Stimulated activated CD8-positive, alpha-beta memory T cell treated with anti-CD3 and anti-CD28 coated beads, Interleukin-12 subunit alpha, Interleukin-12 subunit beta, amount 100 ng/mL, for 1 hour (primary cell): ENCODE results near the gene RCCD1.

Experiments used
- DNase-seq: peaks from one replicate; pipeline ENCODE4 v3.0.0-alpha.2; 2020; ENCODE audit warnings: low read depth

The RCCD1 gene

GRCh38 chr15:90942354-90943120 is 12.1 kb upstream of the RCCD1 start:
- no peak for DNase-seq

GRCh38 chr15:90945091-90945490 is 9.6 kb upstream of the RCCD1 start:
- no peak for DNase-seq

GRCh38 chr15:90946538-90946937 is 8.1 kb upstream of the RCCD1 start:
- no peak for DNase-seq

GRCh38 chr15:90946941-90947576 is 7.6 kb upstream of the RCCD1 start:
- no peak for DNase-seq

GRCh38 chr15:90947577-90948357 is 6.9 kb upstream of the RCCD1 start:
- DNase-seq, result no peak

- no peak for DNase-seq
Observed at GRCh38 chr15:90948506-90948905, 6.2 kb upstream of the RCCD1 start.

GRCh38 chr15:90949979-90950675 is 4.6 kb upstream of the RCCD1 start:
- no peak for DNase-seq

- no peak for DNase-seq
Observed at GRCh38 chr15:90950676-90951075, 4.0 kb upstream of the RCCD1 start.

GRCh38 chr15:90952901-90953677 is 1.6 kb upstream of the RCCD1 start:
- DNase-seq, result no peak

GRCh38 chr15:90953947-90954711 is 555 bp upstream of the RCCD1 start:
- no peak for DNase-seq

- DNase-seq, result no peak
Observed at GRCh38 chr15:90955624-90956273, 1.1 kb downstream of the RCCD1 start.

- peak; percentile 35 for DNase-seq
Observed at GRCh38 chr15:90956274-90957030, 1.8 kb downstream of the RCCD1 start.

- no peak for DNase-seq
Observed at GRCh38 chr15:90957031-90957790, 2.5 kb downstream of the RCCD1 start.

GRCh38 chr15:90957791-90958190 is 3.1 kb downstream of the RCCD1 start:
- no peak for DNase-seq

- DNase-seq, result no peak
Observed at GRCh38 chr15:90959028-90959595, 4.4 kb downstream of the RCCD1 start.

GRCh38 chr15:90959894-90960293 is 5.2 kb downstream of the RCCD1 start:
- DNase-seq, result no peak

- DNase-seq, result no peak
Observed at GRCh38 chr15:90960298-90961091, 5.8 kb downstream of the RCCD1 start.

GRCh38 chr15:90962021-90962420 is 7.3 kb downstream of the RCCD1 start:
- no peak for DNase-seq
